HG03520 (cell line): ENCODE data around the gene PLEKHF1.
A peak's percentile ranks its signal among the peaks of the same experiment; 100 is the strongest.
"Not testable (repeated sequence)": the region's sequence is repeated elsewhere in the genome, so short reads cannot be mapped to it uniquely, and the experiment has no call there.

Experiments
- ATAC-seq: cut with Tn5 transposase; IDR thresholded peaks from one replicate; pipeline ENCODE4 v1.9.1; 2021; ENCODE audit warnings: mild to moderate bottlenecking, moderate library complexity; ENCODE audit not compliant: unreplicated experiment

PLEKHF1 gene

DNA sequence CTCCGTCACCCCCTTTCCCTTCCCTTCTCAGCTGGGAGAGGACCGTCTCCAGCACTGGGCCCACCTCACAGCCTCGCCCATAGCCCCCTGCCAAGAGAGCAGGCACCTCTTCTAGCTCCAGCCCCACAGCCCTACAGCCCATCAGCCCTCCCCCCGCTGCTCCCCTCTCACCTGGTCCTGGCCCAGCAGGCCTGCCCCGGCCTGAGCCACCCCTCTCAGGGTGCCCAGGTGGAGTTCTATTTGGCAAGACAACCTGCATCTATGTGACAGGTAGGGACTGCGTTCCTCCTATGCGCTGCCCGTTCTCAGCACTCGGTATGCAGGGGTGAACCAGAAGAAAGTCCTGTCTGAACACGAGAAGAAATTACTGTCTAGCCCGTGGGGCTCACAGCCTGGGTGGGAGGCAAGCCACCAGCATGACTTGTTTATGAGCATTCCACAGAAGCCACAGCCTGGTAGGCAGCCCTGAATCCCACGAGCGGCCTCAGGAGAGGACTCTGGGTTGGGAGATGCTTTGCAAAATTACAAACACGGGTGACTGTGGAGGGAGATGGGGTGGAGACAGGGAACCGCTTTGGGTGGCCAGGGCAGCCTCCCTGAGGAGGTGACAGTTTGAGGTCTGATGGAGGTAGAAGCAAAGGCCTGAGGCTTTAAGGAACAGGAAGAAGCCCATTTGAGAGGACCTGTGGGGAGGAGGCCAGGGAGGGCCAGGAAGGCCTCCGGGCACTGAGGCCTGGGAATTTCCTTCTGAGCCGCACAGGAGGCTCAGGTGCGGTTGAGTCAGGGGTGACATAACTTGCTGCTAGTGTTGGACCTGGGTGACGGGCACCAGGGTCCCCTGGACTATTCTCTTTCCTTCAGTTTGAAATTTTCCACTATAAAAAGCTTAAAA is 1.2 kb upstream of the PLEKHF1 start:
- ATAC-seq = no peak

DNA sequence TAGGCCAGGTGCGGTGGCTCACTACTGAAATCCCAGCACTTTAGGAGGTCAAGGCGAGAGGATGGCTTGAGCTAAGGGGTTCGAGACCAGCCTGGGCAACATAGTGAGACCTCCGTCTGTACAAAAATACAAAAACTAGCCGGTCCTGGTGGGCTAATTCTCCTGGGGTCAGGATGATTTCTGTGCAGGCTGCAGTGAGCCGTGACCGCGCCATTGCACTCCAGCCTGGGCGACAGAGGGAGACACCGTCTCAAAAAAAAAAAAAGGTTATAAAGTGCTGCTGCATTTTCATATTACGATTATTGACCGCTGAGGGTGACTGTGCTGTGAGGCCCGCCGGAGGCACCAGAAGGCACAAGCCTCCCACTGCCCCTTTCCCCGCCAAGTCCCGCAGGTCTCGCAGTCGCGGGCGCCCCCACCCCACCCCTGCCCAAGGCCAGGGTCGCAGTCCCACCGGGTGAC is 477 bp upstream of the PLEKHF1 start:
- no peak for ATAC-seq

DNA sequence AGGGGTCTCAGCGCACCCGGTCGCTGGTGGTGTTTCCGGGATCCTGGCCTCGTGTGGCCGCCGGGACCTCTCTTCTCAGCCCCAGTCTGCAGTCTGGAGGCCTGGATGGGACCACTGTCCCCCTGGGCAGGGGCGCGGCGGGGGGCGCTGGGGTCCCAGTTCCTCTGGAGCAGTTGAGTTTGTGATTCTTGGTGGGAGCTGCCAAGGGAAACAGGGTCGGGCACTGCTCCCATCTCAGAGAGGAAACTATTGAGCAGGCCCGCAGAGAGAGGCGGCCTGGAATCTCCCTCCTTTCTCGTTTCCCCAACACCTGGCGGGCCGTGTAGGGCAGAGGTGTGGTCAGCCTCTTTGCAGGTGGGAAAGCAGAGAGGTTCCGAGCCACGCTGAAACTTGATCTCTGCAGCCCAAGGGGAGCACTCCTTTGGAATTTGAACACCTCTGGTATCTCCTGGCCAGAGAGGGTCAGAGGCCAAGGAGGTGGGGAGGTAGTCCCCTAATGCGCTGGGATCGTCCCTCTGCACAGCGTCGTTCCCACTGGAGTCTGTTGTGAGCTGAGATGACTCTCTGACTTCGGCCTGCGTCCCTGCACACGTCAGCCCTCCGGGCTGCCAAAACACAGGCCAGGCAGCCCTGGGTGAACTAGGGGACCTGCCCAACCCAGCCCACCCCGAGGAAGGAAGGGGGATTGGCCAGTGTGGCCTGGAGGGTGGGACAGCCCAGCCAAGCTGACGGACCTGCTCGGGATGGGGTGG is 741 bp downstream of the PLEKHF1 start:
- ATAC-seq = peak; percentile 13

DNA sequence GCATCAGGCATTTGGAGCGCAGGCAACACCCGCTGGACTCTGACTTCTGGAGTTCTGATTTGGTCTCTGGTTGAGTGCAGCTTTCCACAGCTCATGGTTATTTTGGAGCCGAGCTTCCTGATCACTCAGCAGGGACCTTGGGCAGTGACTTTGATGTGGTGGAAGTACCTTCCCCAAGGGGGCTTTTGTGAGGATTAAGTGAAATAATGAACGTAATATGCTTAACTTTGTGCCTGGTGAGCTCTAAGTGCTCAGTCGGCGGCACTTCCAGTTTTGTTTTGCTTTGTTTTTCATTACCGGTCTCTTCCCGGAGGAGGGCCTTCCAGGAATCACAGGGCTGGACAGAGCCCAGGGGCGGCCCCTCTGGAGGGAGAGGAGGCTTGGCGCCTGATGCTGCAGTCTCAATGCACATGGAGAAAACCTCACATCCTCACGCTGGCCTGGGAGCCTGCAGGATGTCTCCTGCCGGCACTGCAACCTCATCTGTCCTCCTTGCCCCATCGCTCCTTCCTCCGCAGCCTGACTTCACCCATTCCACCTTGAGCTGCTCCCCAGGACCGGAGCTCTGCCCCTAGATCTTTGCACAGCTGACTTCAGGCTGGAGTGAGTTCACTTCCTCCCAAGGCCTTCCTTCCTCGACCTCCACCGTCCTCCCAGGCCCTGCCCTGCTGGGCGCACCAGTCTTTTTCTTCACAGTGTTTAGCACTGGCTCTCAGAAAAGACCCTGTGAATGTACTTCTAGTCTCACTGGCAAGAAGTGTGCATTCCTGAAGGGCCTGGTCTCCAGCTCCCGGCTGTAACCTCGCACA is 1.5 kb downstream of the PLEKHF1 start:
- no peak for ATAC-seq

- no peak for ATAC-seq
Measured at GRCh38 chr19:29667387-29667783, 2.1 kb downstream of the PLEKHF1 start.

- ATAC-seq = no peak
Measured at GRCh38 chr19:29667901-29668341, 2.7 kb downstream of the PLEKHF1 start.

GRCh38 chr19:29668746-29669609 is 3.7 kb downstream of the PLEKHF1 start:
- ATAC-seq = no peak

DNA sequence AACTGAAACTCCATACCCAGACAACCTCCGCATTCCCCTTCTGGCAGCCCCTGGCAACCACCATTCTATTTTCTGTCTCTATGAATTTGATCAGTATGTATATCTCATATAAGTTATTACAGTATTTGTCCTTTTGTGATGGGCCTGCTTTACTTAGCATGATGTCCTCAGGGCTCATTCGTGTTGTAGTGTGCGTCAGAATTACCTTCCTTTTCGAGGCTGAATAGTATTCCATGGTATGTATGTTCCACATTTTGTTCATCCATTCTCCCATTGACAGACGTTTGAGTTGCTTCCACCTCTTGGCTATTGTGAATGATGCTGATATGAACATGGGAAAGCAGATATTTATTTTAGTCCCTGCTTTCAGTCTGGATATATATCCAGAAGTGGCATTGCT is 5.0 kb downstream of the PLEKHF1 start:
- no peak for ATAC-seq

- ATAC-seq = not testable (repeated sequence)
Measured at GRCh38 chr19:29671026-29671392, 5.7 kb downstream of the PLEKHF1 start.

DNA sequence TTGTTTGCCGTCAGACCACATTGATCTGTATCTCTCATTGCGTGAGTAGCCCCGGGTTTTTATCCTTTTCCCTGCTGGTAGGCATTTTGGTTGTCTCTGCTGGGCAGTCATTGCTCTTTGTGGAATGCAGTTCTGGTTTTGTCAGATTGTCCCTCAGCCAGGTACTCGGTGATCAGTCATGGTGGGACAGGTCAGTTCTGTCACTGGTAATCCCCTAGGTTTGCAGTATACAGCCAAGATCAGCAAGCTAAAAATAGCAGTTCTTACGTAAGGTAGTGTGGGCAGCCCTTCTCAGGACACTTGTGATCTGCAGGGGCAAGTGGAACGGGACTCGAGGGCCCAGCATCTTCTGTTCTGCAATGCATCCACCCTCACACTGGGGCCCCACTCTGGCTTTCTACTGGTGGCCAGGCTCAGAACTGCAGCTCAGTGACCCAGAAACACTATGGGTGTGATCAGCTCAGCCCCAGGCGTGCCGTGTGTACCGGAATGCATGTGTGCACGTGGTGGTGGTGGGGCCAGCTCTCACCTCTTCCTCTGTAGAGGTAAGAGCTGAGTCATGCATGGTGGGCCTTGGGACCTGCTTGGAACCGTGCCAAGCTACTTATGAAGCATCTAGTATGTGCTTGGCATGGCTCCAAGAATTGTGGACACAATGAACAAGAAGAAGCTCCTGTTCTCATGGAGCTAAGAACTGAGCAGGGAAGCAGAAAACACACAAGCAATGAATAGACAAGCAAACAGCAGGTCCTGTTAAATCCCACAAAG is 6.3 kb downstream of the PLEKHF1 start:
- peak; percentile 74 for ATAC-seq

DNA sequence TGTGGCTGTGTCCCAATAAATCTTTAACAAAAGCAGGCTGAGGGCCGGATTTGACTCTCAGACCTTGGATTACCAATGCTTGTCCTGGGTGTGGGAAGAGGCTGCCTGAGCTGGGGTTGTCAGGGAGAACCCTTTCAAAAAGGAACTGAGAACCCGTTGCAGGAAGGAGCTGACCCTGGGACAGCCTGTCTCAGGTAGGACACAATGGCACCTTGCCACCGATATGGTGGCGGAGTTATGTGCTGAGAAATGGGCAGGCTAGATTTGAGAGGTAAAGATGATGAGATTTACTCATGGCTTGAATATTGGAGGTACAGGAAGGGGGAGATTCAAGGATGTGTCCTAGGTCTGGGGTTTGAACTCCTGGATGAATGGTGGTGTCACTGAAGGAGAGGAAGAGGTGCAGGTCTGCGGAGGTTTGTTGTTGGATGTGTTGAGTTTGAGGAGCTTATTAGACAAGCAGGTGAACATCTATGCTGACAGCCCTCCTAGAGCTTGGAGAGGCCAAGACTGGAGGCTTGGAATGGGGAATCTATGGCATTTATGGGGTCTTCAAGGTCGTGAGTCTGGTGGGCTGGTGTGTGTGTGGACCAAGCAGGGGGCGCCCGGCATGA is 7.2 kb downstream of the PLEKHF1 start:
- no peak for ATAC-seq

- ATAC-seq = no peak
Measured at GRCh38 chr19:29672933-29673336, 7.7 kb downstream of the PLEKHF1 start.

DNA sequence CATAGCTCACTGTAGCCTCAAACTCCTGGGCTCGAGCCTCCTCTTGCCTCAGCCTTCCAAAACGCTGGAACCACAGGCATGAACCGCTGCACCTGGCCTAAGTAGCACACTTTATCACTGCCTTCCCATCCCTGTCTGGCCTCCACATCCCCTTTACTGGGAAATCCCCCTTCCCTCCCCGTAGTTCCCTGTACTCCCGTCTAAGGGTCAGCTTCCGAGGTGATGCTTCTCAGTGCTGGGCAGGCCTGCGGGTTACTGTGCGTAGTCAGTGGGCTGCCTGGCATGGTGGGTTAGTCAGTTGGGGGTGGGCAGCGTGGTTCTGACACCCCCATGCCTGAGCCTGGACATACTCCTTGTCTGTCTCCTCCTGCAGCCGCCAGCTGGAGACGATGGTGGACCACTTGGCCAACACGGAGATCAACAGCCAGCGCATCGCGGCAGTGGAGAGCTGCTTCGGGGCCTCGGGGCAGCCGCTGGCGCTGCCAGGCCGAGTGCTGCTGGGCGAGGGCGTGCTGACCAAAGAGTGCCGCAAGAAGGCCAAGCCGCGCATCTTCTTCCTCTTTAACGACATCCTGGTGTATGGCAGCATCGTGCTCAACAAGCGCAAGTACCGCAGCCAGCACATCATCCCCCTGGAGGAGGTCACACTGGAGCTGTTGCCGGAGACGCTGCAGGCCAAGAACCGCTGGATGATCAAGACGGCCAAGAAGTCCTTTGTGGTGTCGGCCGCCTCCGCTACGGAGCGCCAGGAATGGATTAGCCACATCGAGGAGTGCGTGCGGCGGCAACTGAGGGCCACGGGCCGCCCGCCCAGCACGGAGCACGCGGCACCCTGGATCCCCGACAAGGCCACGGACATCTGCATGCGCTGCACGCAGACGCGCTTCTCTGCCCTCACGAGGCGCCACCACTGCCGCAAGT is 8.4 kb downstream of the PLEKHF1 start:
- ATAC-seq = no peak

- ATAC-seq = no peak
Measured at GRCh38 chr19:29674374-29675119, 9.3 kb downstream of the PLEKHF1 start.

DNA sequence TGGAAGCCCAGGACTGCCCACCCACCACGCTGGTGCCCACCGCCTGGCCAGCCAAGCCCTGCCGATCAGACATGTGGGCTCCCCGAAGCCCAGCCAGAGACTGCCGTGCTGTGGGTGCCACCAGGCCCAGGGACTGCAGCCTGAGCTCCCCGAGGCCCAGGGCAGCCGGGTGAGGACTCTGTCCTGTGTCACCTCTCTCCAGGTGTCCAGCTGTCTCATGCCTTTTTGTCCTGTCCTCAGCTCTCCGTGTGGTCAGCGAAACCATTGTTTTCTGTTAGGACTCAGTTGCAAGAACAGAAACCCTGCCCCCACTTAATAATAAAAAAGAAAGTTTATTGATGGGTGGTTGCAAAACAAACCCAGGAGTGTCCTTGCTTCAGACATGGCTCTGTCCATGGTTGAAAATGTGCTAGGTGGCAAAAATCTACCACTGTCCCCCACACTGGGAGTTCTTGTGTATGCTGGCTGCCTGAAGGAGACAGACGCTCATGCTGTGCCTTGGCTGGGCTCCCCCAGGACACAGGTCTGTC is 9.9 kb downstream of the PLEKHF1 start:
- no peak for ATAC-seq

DNA sequence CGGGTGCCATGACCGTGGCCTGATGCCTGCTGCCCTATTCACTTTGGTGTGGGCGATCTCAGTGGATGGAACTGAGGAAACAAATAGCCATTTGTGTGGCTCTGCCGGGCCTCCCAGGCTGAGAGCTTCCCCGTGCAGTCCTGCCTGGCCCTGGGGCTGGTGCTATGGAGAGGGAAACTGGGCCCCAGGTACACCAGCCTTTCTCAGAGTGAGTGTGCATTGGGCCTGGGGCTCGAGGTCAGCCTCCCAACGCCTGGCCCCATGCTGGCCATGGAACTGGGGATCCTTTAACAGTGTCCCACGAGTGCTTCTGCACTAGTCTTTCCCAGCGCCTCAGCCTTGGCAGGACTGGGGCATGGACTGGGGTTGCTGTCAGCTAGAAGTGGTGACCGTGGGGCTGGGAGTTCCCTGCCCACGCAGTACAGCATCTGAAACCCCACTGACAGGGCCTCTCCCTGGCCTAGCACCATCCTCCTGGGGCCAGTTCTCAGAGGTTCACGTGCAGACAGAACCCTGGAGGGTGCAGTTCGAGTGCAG is 10.5 kb downstream of the PLEKHF1 start:
- no peak for ATAC-seq

GRCh38 chr19:29676586-29676985 is 11.3 kb downstream of the PLEKHF1 start:
- ATAC-seq = no peak
